GM10266 (cell line): ENCODE results near the gene MARCHF11.

Experiments
- DNase-seq: peaks from one replicate; pipeline ENCODE4 v3.0.0; 2012; ENCODE audit errors: extremely low spot score
- CTCF ChIP-seq: IDR thresholded peaks from 2 replicates; pipeline ENCODE4 v1.5.1; 2012; ENCODE audit warnings: mild to moderate bottlenecking, low read depth; ENCODE audit not compliant: control insufficient read depth, insufficient read depth; ENCODE audit errors: missing control alignments

Gene MARCHF11

DNA sequence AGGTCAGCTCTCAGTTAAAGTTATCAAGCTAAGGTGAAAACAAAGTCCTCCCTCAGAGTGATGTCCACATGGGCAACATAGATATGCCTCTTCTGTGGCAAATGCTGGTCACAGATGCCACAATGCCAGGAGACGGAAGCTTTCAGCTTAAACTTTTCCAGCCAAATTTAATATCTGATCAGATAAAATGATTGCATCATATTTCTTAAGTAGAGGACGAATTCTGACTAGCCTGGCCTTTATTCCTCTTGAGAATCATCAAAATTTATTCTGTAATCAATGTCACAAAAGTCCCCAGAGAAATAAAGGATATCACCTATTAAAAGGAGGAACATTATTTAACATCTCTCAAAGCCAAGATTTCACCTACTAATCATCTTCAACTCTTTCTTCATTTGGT, 161.9 kb downstream of the MARCHF11 start:
- no peak for DNase-seq
- no peak for TF ChIP-seq CTCF
